C4-2B (cell line): ENCODE results near the gene ABCB11.

Source experiments
- CTCF ChIP-seq: fragments of 450-650 bp; conservative IDR thresholded peaks from 2 replicates; pipeline ENCODE4 v1.5.1; 2017; ENCODE audit warnings: mild to moderate bottlenecking
- ZFX ChIP-seq: fragments of 450-650 bp; IDR thresholded peaks from 2 replicates; pipeline ENCODE4 v1.6.1; 2017

GRCh38 chr2:168896783-168897182 lies 134.3 kb downstream of the ABCB11 start:
- TF ChIP-seq CTCF (no peak), ZFX (no peak)
